ENCODE data around the gene CHD9.

GRCh38 chr16:53061256-53061655, 6.5 kb downstream of the CHD9 start:
- no peak for TF ChIP-seq CTCF (IDR thresholded peaks at IDR 0.05)
- TF ChIP-seq POLR2A (IDR thresholded peaks at IDR 0.05), result no peak
